GM18951 (cell line): ENCODE measurements around the gene PALD1.

ENCODE experiments used
- POLR2A ChIP-seq: IDR thresholded peaks from 4 replicates; pipeline ENCODE4 v1.6.1; 2011; ENCODE audit warnings: mild to moderate bottlenecking; ENCODE audit not compliant: insufficient read length, insufficient read depth; ENCODE audit errors: extremely low read depth
- in situ Hi-C: fragments of 300-500 bp; cut with MboI; formaldehyde crosslinking; loops from one replicate; pipeline ENCODE4 v1.12.0; 2022; ENCODE audit warnings: low sequenced_read_pairs, mixed read lengths, inconsistent platforms; ENCODE audit not compliant: unreplicated experiment

PALD1 gene

DNA sequence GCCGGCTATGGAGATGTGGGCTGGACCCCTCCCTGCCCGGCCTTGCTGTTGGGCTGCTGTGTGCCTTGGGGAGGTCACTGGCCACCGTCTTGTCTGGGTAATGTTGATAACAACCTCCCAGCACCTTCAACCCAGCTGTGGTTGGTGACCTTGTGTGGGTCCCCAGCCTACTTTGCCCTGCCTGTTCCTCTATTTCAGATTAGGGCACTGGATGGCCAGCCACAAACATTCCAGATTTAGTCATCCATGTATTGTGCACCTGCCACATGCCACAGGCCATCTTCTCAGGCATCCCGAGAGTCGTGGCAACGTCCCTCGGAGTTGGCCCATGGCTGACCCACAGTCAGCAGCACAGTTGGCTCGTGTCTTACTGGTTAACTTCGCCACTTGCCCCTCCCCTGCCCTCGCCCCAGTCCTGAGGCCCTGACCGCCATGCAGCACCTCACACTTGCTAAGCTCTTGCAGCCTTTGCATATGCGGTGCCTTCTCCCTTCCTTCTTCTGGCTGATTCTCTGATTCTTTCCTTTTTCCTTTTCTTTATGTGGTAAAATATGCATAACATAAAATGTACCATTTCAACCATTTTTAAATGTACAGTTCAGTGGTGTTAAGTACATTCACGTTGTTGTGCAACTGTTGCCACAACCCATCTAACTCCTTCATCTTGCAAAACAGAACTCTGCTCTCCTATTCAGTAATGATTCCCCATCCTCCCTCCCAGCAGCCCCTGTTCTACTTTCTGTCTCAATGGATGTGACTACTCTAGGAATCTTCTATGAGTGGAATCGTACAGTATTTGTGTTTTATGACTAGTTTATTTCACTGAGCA lies 63.4 kb downstream of the PALD1 start:
- TF ChIP-seq POLR2A: no peak
- in situ Hi-C loops: loop anchor here (10.0 kb wide), 1 partner anchor 77 kb away; no protein-coding TSS in a partner anchor

DNA sequence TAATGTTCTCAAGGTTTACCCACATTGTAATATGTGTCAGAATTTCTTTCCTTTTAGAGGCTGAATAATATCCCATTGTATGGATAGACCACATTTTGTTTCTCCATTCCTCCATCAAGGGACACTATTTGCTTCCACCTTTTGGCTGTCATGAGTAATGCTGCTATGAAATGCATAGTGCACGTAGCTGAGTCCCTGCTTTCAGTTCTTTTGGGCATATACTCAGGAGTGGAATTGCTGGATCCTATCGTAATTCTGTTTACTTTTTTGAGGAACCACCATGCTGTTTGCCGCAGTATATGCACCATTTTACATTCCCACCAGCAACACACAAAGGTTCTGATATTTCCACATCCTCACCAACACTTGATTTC lies 64.0 kb downstream of the PALD1 start:
- in situ Hi-C loops: loop anchor here (10.0 kb wide), 1 partner anchor 78 kb away; no protein-coding TSS in a partner anchor
- TF ChIP-seq POLR2A: no peak

DNA sequence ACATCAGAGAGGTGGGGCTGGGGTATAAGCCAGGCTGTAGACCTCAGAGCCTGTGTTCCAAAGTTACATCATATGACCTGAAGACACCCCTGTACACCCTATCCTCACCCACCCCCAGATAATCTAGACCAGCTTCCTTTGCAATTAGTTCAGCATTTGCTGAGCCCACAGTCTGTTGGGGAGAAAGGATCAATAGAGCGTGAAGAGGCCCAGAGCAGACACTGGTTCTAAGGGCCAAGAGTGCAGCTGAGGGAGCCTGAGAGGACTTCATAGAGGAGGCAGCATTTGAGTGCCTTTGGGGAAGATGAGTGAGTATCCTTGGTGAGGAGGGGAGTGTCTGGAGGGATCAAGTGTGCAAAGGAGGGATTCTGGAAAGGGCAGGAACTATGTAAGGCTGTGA lies 65.3 kb downstream of the PALD1 start:
- TF ChIP-seq POLR2A: no peak
- in situ Hi-C loops: loop anchor here (10.0 kb wide), 1 partner anchor 79 kb away; no protein-coding TSS in a partner anchor

DNA sequence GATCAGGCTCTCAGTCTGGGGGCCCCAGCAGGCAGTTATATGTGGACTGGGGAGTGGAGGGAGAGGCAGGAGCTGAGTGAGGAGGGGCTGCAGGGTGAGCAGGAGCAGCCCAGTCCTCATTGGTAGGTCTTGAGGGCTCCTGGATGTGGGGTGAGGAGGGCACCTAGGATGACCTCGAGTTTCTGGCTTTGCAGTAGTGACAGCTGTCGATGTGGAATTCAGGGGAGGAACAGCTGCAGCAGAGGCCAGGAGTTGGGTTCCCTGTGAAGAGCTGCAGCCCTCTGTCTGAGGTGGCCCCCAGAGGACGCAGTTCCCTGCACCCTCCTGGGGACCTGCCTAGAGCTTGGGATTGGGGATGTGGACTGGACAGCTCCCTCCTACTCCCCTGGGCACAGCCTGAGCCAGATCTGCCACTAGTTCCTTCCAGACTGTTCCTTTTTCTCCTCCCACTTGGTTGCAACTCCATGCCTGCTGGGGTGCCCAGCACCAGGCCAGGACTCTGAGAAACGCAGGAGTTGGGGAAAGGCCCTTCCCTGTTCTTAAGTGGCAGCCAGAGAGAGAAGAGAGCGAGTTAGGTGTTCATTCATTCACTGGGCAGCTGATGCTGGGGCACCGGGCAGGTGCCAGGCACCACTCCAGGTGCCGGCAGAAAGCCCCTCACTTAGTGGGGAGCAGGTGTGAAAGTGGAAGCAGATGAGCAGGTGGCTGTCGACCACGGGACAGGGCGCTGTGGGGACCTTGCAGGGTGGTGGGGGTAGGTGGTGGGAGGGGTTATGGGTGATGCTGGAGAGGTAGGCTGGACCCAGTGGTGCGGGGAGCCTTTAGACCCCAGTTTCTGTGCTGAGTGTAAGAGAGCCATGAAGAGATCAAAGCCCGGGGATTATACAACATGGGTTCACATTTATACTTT lies 66.1 kb downstream of the PALD1 start:
- TF ChIP-seq POLR2A: no peak
- in situ Hi-C loops: loop anchor here (10.0 kb wide), 1 partner anchor 80 kb away; no protein-coding TSS in a partner anchor

DNA sequence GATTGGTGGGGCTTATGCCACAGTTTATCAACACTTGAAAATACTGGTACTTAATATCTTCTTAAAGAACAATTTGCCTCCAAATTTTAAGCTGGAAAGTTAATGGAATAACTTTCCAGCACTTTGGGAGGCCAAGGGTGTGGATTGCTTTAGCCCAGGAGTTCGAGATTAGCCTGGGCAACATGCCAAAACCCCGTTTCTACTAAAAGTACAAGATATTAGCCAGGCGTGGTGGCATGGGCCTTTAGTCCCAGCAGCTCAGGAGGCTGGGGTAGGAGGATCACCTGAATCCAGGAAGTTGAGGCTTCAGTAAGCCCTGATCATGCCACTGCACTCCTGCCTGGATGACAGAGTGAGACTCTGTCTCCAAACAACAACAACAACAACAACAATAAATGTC lies 68.0 kb downstream of the PALD1 start:
- in situ Hi-C loops: loop anchor here (10.0 kb wide), 1 partner anchor 82 kb away; no protein-coding TSS in a partner anchor
- TF ChIP-seq POLR2A: no peak

DNA sequence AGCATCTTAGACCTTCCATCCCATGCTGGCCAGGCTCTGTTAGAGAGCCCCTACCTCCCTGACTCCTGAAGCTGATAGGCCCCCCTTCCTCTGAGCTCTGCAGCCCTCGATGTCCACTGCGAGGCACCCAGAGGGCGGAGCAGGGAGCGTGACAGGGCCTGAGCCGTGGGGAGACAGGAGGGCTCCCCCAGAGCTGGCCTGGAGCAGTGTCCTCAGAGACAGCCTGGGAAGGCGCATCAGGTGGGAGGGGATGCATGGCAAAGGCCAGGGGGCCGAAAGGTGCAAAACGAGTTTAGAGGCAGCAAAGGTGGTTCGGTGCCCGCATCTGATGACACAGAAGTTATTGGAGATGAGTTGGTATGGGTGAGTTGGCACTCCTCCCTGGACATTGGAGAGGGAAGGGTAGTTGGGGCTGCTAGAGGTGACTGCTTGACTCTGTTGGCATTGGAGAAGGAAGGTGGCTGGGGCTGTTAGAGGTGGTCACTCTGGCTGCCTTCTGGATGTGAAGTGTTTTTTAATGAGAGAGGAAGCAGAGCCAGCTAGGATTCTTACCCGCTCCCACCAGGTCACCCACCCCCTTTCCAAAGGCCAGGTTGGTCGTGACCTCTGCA lies 70.9 kb downstream of the PALD1 start:
- in situ Hi-C loops: loop anchor here (10.0 kb wide), 1 partner anchor 85 kb away; no protein-coding TSS in a partner anchor

DNA sequence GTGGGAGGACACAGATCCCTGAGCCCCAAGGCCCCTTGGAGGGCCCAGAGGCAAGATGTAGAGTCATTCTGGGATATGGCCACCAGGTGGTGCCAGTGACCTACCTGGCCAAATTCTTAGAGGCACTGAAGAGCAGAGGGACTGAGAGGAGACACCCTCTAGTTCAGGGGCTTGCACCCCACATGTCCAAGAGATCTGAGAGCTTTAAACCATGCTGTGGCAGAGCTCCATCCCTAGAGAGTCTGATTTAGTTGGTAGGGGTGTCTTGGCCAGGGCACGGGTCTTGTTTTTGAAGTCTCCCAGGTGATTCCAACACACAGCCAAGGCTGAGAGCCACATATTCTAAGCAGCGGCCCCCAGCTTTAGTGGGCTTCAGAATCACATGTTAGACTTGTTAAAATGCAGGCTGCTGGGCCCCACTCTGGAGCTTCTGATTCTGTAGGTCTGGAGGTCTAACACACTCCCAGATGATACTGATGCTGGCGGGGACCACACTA lies 71.4 kb downstream of the PALD1 start:
- in situ Hi-C loops: loop anchor here (5.0 to 10.0 kb wide), 3 partner anchors 85 to 322 kb away; no protein-coding TSS in a partner anchor
- no peak for TF ChIP-seq POLR2A

More for the DNA sequence above, 70.9 kb downstream of the PALD1 start:
- no peak for TF ChIP-seq POLR2A

DNA sequence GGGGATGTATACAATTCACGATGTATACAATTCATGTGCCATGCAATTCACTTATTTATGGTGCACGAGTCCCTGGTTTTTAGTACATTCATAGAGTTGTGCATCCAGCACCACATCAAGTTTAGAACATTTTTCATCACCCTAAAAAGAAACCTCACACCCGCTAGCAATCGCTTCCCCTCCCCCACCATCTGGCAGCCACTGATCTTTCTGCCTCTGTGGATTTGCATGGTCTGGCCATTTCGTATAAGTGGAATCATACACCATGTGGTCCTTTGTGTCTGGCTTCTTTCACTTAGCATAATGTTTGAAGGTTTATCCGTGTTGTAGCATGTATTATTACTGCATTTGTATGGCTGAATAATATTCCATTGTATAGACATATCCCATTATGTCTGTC lies 71.9 kb downstream of the PALD1 start:
- no peak for TF ChIP-seq POLR2A
- in situ Hi-C loops: loop anchor here (5.0 kb wide), 2 partner anchors 212 to 322 kb away; no protein-coding TSS in a partner anchor

DNA sequence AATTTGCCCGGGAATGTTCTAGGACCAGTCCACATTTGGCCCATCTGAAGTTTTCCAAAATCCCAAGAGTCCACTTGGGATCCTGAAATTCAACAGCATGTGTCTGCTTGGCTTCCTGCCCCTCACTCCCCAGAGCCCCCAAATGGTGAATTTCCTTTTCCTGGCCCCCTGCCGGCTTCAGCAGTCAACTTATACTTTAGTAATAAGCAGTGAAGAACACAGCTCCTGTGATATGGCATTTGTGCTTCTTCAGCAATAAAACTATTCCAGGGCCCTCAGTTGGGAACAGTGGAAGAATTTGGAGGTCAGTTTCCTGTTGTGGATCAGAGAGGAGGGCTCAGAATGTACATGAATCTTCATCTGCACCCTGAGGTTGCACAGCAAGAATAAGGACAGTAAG lies 72.9 kb downstream of the PALD1 start:
- in situ Hi-C loops: loop anchor here (5.0 kb wide), 2 partner anchors 211 to 321 kb away; no protein-coding TSS in a partner anchor
- no peak for TF ChIP-seq POLR2A

DNA sequence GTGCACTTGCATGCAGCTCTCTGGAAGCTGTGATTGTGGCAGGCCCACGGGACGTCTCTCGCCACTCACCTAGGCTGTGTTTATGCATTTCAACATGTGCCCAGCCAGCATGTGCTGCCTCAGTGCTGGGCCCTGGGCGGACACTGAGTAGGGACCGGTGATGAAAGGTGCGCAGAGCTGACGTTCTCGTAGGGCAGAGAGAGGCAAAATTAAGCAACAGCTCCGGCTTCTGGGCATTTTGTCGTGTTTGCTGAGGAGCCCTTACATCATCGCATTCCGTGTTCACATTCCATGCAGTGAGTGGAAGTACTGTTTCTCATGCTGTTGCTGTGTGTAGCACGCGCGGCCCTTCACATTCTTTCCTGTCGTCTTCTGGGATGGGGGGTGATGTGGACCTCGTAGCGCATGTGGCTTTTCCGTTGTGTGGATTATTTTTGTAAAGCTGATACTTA lies 73.4 kb downstream of the PALD1 start:
- in situ Hi-C loops: loop anchor here (5.0 kb wide), 2 partner anchors 210 to 320 kb away; no protein-coding TSS in a partner anchor
- TF ChIP-seq POLR2A: no peak

DNA sequence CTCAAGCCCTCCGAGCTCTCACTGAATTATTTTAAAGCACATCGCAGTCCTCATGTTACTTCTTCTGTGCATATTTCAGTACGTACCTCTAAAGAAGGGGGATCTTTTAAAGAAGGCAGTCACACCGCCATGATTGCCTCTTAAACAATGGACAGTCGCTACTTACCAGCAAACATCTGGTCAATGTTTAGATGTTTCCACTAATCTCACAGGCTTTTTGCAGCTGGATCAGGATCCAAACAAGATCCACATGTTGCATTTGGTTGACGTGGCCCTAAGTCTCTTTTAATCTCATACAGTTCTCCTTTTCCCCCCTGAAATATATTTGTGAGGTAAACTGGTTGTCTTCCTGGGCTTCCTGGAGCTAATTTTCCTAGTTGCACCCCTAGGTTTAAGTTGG lies 74.0 kb downstream of the PALD1 start:
- no peak for TF ChIP-seq POLR2A
- in situ Hi-C loops: loop anchor here (5.0 kb wide), 2 partner anchors 210 to 320 kb away; no protein-coding TSS in a partner anchor

DNA sequence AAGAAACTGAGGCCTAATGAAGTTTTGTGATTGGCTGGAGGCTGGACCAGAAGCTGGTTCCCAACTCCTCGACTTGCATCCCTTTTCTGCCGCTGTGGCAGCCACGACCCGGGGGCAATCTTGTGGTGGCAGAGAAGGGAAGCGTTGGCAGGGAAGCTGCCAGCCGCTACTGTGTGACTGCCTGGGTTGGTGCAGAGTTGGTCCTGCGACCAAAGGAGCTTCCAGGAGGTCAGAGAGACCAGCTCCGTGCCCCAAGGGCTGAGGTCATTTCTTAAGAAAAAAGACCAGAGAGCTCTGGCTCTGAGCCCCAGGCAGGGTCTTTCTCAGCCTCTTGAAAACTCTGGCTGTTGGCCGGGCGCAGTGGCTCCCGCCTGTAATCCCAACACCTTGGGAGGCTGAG lies 76.8 kb downstream of the PALD1 start:
- no peak for TF ChIP-seq POLR2A
- in situ Hi-C loops: no loop called here
